ENCODE measurements around the gene ZNF358. TPM values are rescaled to one million over a fixed set of nuclear protein-coding genes. Genes with fewer than 3 reads are reported as not detected.
"Not testable (repeated sequence)": the region's sequence is repeated elsewhere in the genome, so short reads cannot be mapped to it uniquely, and the experiment has no call there.

The ZNF358 gene
- total and polyA plus RNA-seq, 2 of the 13 experiments (the other 11 are each of a cell fraction or from before 2014, with no cell fraction given) = 9.1 to 37.0 TPM

GRCh38 chr19:7538990-7539389, 23.1 kb downstream of the ZNF358 start:
- H3K9ac ChIP-seq (ENCODE audit: insufficient read depth, low read depth, low read length); DNase-seq (ENCODE audit: low spot score); FAIRE-seq; ATAC-seq; H3K27ac ChIP-seq (ENCODE audit: extremely low read length, insufficient read depth, low read length); H3K4me3 ChIP-seq (replicated peaks in 1 of 3; ENCODE audit: insufficient read depth in 1 of 3, low read depth in 2 of 3, low read length in 3 of 3); H3K4me1 ChIP-seq (ENCODE audit: insufficient read depth, low read length); intact Hi-C loops (cut with micrococcal nuclease; ENCODE audit: unreplicated experiment); H3K36me3 ChIP-seq (replicated peaks in 1 of 2; ENCODE audit: control insufficient read depth in 1 of 2, insufficient read depth in 2 of 2, low read length in 2 of 2); BruUV-seq (replicated peaks); H2AFZ ChIP-seq (ENCODE audit: low read length); H4K20me1 ChIP-seq (ENCODE audit: insufficient read depth, low read length); H3K79me2 ChIP-seq (ENCODE audit: insufficient read depth, low read length); CTCF ChIA-PET (ENCODE audit: low intra/inter-chr PET ratio, low total read pairs); H3K27me3 ChIP-seq (ENCODE audit: control insufficient read depth in 1 of 2, insufficient read depth in 2 of 2, low read length in 2 of 2); POLR2A ChIA-PET; H3K4me2 ChIP-seq (ENCODE audit: low read depth, low read length); in situ Hi-C loops (cut with HindIII; ENCODE audit: extremely low pct_ligation_motif_present, low pct_unique_long_range_greater_than_20kb); H3K9me3 ChIP-seq (ENCODE audit: low read length): not testable (repeated sequence)
- TF ChIP-seq, protein P1, sequence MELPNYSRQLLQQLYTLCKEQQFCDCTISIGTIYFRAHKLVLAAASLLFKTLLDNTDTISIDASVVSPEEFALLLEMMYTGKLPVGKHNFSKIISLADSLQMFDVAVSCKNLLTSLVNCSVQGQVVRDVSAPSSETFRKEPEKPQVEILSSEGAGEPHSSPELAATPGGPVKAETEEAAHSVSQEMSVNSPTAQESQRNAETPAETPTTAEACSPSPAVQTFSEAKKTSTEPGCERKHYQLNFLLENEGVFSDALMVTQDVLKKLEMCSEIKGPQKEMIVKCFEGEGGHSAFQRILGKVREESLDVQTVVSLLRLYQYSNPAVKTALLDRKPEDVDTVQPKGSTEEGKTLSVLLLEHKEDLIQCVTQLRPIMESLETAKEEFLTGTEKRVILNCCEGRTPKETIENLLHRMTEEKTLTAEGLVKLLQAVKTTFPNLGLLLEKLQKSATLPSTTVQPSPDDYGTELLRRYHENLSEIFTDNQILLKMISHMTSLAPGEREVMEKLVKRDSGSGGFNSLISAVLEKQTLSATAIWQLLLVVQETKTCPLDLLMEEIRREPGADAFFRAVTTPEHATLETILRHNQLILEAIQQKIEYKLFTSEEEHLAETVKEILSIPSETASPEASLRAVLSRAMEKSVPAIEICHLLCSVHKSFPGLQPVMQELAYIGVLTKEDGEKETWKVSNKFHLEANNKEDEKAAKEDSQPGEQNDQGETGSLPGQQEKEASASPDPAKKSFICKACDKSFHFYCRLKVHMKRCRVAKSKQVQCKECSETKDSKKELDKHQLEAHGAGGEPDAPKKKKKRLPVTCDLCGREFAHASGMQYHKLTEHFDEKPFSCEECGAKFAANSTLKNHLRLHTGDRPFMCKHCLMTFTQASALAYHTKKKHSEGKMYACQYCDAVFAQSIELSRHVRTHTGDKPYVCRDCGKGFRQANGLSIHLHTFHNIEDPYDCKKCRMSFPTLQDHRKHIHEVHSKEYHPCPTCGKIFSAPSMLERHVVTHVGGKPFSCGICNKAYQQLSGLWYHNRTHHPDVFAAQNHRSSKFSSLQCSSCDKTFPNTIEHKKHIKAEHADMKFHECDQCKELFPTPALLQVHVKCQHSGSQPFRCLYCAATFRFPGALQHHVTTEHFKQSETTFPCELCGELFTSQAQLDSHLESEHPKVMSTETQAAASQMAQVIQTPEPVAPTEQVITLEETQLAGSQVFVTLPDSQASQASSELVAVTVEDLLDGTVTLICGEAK (IDR thresholded peaks at IDR 0.05) = peak; percentile 37
- TF ChIP-seq, protein P1 (CRISPR knock-in tag; IDR thresholded peaks at IDR 0.05) = peak; percentile 78; the same call in 1 of the 2 replicates
- WGBS (ENCODE audit: low lambda C conversion rate) = 97% methylated on average over 5 of the region's 5 CpGs

Measured in HepG2 (cell line).